ENCODE results near the gene HYAL2.

The HYAL2 gene

GRCh38 chr3:50350527-50351322 is 28.2 kb upstream of the HYAL2 start, which contains the start of the genes CYB561D2 and NPRL2:
Gene CYB561D2, plus strand, starts transcription at chr3:50350862. Its CDS starts 572 bp downstream, at chr3:50351434.
Gene NPRL2, minus strand, starts transcription at chr3:50350775. Its CDS starts 123 bp downstream, at chr3:50350652.
- in situ Hi-C loops (cut with HindIII; ENCODE audit: low sequenced_read_pairs), result no loop called here

- in situ Hi-C loops (cut with HindIII; ENCODE audit: low sequenced_read_pairs), result no loop called here
Measured at GRCh38 chr3:50350213-50350526, 27.6 kb upstream of the HYAL2 start.

- in situ Hi-C loops (cut with HindIII; ENCODE audit: low sequenced_read_pairs), result loop anchor here (25.0 kb wide), 1 partner anchor 1040 kb away; the partner anchor contains the start of genes MANF and RBM15B
Measured at GRCh38 chr3:50347187-50347813, 24.8 kb upstream of the HYAL2 start.

DNA sequence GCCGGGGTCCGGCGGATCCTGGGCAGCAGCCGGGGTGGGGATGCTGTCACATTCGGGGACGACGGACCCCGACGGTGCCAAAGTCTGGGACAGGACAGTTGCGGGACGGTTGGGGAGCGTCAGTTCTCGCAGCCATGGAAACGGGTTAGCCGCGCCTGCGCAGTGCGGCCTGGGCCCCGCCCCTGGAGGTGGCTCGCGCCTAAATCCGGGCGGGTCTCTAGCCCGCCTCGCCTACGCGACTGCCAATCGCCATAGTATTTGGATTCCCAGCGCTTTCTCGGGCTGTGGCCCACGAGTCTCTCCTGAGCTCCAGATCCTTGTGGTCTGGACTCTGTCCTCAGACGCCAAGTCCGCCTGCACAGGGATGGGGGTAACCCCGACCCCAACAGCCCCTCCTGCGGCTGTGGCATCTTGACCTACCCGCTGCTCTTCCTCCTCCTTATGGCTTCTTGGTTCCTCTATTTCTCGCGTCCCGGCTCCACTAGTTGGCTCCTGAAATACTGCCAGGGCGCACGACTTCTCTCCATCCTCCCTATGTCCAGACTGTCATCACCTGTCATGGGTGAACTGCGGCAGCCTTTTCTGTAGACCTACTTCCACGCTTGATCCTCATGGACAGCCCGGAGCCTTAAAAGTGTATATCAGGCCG is 23.2 kb upstream of the HYAL2 start, which contains the start of gene ZMYND10:
Gene ZMYND10 (minus strand): TSS at position 147 of the 649 bp plus-strand sequence. CDS start 153 bp downstream, outside the sequence.
- in situ Hi-C loops (cut with HindIII; ENCODE audit: low sequenced_read_pairs), result loop anchor here (25.0 kb wide), 1 partner anchor 1042 kb away; the partner anchor contains the start of genes MANF and RBM15B

DNA sequence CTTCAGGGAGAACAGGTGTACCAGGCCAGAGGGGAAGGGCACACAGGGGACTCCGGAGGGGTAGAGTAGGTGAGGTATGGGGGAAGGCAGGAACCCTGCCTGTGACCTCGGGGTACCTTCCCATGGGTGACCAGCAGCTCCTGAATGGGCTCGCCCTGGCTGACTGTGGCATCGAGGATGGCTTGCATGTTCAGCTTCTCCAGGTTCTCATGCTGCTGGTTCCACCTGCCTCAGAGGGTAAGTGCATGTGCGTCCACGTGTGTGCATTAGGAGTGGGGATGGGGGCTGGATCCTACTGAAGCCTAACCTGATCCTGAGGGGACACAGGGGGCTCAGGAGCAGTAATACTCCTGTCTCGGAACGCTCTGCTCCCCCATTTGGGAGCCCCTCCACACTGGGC is 22.5 kb upstream of the HYAL2 start:
- in situ Hi-C loops (cut with HindIII; ENCODE audit: low sequenced_read_pairs), result loop anchor here (25.0 kb wide), 1 partner anchor 1042 kb away; the partner anchor contains the start of genes MANF and RBM15B

DNA sequence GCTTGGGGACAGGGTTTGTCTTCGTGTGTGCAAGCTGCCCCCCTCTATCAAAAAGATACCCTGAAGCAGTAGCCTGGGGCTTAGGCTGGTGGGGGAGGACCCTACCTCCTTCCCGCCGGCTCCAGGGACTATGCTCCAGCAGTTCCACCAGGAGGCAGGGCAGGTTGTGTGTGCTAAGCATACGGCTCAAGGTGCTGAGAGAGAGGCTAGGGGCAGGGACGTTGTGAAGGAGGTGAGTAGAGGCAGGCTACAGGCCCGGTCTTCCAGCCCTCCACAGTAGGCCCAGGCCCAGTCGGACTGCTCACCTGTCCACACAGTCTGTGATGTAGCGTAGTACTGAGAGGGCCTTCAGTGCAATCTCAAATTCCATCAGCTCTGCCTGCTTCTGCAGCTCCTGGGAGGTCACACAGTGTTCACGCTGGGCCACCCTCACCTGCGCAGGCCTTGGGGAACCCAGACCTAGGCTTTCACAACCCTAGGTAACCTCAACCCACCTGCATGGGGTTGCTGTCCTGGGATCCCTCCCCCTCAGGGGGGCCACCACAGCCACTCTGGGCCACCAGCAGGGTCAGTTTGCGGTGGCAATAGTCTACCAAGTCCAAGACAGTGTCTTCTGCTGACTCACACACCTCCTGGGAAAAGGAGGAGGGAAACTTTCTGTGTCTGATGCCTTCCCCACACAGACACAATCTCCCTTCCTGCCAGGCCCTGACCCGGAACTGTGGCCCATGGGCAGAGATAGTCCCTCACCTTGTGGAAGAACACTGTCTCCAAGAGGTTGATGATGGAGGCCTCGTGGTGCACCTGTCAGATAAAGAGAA is 20.5 kb upstream of the HYAL2 start:
- in situ Hi-C loops (cut with HindIII; ENCODE audit: low sequenced_read_pairs), result loop anchor here (25.0 kb wide), 1 partner anchor 1044 kb away; the partner anchor contains the start of genes MANF and RBM15B

DNA sequence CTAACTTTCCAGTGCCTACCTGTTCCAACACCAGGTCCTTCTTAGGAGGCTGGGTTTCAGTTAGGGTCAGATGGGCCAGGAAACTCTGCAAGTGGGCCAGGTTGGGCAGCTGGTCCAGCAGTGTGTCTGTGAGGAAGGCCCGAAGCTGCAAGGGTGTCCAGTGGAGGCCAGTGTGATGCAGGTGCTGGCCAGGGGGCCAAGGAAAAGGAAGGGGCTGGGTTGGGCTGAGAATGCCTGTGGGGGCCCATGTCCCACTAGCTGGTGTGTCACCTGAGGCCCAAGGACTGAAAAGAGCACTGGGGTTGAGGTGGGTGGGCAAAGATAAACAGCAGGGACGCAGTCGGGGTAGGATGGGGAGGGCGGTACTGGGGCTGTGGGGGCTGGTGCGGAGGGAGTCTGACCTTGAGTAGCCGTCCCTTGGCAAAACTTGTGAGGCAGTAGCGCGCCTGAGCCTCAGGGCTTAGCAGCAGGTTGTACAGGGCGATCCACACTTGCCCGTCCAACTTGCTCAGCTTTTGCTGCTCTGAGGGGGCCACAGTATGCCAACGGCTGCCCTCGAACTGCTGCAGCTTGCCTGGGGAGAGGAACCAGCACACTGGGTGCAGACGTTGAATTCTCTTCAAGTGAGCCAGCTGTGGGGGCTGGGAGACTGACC is 19.6 kb upstream of the HYAL2 start:
- in situ Hi-C loops (cut with HindIII; ENCODE audit: low sequenced_read_pairs), result loop anchor here (25.0 kb wide), 1 partner anchor 1045 kb away; the partner anchor contains the start of genes MANF and RBM15B

DNA sequence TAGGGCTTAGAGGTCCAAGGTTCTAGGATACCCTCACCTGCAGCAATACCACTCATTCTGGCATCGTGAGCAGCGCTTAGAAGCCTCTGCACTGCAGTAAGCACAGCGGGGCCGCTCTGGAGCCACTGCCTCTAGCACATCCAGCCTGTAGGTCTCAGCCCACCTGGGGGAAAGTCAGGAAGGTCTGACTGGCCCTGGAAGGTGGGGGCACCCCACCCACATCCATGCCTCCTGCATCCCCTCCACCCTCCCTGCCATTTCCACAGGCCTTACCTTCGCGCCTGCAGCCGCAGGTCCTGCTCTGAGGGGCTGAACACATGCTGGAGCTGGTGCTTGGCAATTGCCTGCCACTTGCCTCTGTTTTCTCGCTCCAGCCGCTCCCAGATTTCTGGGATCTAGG is 19.0 kb upstream of the HYAL2 start:
- in situ Hi-C loops (cut with HindIII; ENCODE audit: low sequenced_read_pairs), result loop anchor here (25.0 kb wide), 1 partner anchor 1046 kb away; the partner anchor contains the start of genes MANF and RBM15B

DNA sequence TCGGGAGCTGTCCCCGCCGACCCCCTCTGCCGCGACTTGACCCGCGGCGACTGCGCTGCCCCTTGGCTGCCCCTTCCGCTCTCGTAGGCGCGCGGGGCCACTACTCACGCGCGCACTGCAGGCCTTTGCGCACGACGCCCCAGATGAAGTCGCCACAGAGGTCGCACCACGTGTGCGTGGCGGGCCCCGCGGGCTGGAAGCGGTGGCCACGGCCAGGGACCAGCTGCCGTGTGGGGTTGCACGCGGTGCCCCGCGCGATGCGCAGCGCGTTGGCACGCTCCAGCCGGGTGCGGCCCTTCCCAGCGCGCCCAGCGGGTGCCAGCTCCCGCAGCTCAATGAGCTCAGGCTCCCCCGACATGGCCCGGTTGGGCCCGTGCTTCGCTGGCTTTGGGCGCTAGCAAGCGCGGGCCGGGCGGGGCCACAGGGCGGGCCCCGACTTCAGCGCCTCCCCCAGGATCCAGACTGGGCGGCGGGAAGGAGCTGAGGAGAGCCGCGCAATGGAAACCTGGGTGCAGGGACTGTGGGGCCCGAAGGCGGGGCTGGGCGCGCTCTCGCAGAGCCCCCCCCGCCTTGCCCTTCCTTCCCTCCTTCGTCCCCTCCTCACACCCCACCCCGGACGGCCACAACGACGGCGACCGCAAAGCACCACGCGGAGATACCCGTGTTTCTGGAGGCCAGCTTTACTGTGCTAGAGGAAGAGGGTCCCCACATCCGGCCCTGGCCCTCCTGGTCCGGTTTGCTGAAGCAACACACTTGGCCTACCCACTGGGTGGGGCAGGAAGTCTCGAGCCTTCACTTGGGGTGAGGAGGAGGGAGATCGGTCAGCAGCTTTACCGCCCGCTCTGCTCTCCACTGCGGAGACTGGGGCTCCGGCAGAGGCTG is 18.1 kb upstream of the HYAL2 start, which contains the start of gene RASSF1:
Gene RASSF1 (minus strand): TSS at position 389 of the 882 bp plus-strand sequence. CDS start 31 bp downstream, at position 358.
- in situ Hi-C loops (cut with HindIII; ENCODE audit: low sequenced_read_pairs), result loop anchor here (25.0 kb wide), 1 partner anchor 1047 kb away; the partner anchor contains the start of genes MANF and RBM15B

DNA sequence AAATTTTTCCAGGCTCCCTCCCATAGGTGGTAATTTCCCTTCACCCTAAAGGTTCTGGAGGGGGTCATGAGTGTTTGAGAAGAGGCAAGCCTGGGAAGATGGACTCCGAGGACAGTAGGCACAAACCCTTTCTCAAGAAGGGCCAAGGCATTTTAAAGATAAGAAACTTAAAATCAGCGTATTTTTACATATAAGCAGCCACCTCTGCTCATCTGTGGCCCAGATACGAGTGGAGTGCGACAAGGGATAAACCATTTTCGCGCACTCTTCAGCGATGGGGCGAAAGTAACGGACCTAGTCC is 17.6 kb upstream of the HYAL2 start:
- in situ Hi-C loops (cut with HindIII; ENCODE audit: low sequenced_read_pairs), result loop anchor here (25.0 kb wide), 1 partner anchor 1047 kb away; the partner anchor contains the start of genes MANF and RBM15B

GRCh38 chr3:50339485-50340146 is 17.1 kb upstream of the HYAL2 start:
- in situ Hi-C loops (cut with HindIII; ENCODE audit: low sequenced_read_pairs), result loop anchor here (25.0 kb wide), 1 partner anchor 1048 kb away; the partner anchor contains the start of genes MANF and RBM15B

- in situ Hi-C loops (cut with HindIII; ENCODE audit: low sequenced_read_pairs), result loop anchor here (25.0 kb wide), 1 partner anchor 1048 kb away; the partner anchor contains the start of genes MANF and RBM15B
Measured at GRCh38 chr3:50338965-50339364, 16.4 kb upstream of the HYAL2 start.

DNA sequence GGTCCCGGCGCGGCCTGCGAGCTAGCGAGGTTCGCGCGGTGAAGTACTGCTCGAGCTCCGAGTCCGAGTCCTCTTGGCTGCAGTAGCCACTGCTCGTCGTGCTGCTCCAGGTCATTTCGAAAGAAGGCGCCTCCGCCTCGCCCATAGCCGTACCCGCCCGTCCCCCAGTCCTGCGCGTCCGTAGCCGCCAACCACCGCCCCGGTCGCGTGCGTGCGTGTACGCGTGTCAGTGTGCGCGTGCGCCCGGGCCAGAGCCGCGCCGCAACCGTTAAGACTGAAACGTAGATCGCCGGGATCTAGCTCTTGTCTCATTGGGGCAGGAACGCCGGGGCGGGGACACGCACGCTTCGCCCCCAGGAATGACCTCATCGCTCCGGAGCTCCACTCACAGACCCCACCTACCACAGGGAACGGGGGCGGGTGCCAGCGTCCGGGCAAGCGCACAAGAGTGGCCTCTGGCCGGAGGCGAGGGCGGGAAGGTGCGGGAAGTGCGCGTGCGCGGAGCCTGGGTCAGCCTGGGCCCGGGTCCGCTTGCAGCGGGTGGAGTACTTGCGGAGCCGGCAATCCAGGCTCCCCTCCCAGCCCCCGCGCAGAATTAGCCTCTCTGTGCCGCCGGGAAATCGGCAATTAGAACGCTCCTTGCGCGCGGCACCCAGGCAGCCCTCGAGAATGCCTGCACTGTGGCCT is 14.8 kb upstream of the HYAL2 start:
- in situ Hi-C loops (cut with HindIII; ENCODE audit: low sequenced_read_pairs), result loop anchor here (25.0 kb wide), 1 partner anchor 1050 kb away; the partner anchor contains the start of genes MANF and RBM15B

GRCh38 chr3:50336452-50337174 is 14.1 kb upstream of the HYAL2 start:
- in situ Hi-C loops (cut with HindIII; ENCODE audit: low sequenced_read_pairs), result loop anchor here (25.0 kb wide), 1 partner anchor 1051 kb away; the partner anchor contains the start of genes MANF and RBM15B

GRCh38 chr3:50334339-50335075 is 12.0 kb upstream of the HYAL2 start:
- in situ Hi-C loops (cut with HindIII; ENCODE audit: low sequenced_read_pairs), result loop anchor here (25.0 kb wide), 1 partner anchor 1053 kb away; the partner anchor contains the start of genes MANF and RBM15B

Measured in DLD1 (cell line).